GM19238 (cell line): Measurements from ENCODE around the gene SMAP1.

ENCODE experiments used
- DNase-seq: peaks from one replicate; pipeline ENCODE4 v3.0.0; 2011; ENCODE audit warnings: low spot score; ENCODE audit not compliant: insufficient read length

The SMAP1 gene

DNA sequence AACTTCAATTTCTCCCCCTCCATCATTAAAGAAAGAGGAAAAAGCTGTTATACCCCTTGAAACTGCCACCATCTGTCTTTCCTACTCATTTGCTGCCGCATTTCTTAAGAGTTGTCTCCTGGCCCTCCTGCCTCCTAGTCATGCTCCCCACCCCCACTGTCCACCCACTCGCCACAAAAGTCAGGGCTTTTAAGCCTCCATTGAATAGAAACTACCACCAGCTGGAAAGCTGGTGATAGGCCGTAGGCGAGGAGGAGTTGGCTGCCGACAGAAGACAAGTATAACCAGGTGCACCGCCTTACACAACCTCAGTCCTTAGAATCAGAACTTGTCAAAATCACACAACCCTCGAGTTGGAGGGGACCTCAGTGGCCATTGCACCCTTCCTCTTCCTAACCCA lies 221.6 kb downstream of the SMAP1 start:
- no peak for DNase-seq

DNA sequence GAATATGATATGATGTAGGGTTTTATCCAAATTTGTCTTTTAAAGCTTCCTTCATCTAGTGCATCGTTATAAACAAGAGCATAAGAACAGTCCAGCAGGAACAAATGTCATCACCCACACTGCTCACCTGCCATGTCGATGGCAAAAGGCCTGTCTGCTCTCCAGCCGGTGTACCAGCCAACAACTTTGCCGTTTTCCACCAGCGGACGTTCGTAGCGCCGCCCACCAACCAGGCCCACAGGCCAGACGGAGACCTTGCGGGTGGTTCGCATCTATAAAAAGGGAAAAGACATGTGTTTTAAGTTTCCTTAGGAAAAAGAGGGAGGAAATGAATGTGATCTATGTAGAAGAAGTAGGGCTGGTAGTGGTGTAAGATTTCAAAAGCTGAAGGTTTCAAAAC lies 226.3 kb downstream of the SMAP1 start:
- DNase-seq = no peak

DNA sequence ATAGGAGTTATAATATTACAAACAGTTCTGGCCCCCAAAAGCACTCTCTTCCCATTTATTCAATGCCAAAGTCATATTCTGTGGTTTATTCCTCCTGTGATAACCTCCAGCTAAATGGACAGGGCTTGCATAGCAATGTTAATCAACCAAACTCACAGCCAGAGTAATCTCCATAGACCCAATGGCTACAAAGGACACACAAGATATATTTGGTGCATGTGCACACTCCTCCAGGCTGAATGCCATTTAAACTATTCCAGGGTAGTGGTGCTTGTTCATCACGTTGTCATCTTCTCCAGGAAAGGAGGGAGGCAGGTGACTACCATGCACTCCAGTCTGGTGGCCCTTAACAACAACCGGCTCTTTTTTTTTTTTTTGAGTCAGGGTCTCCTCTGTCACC lies 232.4 kb downstream of the SMAP1 start:
- no peak for DNase-seq

DNA sequence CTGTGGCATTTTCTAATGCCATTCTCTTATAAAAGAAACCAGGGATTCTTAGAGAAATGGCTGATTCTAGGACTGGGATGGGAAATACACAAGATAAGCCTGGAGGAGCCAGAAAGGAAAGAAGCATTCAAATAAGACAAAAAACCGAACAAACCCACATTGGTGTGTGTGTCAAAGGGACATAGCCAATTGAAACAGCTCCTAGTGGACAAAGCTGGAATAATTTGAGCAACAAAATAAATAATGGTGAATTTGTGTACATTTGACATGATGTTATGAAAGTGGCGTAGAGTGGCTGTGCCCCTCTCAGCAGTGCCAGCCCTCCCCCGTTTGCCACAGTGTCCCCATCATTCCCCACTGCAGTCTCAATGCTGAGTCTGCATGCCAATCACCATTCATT lies 233.6 kb downstream of the SMAP1 start:
- DNase-seq = no peak

DNA sequence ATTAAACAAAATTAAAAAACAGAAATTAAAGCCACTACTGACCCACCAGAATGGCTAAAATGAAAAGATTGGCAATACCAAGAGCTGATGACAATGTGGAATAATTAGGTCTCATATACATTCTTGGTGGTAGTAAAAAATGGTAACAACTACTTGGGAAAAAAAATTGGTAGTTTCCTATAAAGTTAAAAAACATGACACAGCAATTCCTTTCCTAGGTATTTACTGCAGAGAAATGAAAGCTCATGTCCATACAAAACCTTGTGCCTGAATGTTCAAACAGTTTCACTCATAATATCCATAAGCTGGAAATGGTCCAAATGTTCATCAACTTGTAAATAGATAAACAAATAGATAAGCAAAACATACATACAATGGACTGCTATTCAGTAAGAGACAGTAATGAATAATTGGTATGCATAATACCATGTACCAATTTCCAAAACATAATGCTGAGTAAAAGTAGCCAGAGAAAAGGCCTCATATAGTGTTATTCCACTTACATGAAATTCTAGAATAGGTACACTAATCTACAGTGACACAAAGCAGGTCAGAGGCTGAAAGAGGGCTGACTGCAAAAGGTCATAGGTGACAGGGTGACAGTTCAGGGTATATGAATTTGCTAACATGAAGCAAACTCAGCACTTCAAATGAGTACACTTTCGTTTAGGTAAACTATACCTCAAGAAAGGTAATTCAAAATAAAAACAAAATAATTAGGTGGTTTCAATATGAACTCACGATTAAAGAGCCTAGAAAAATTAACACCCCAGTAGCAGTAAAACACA lies 236.2 kb downstream of the SMAP1 start:
- DNase-seq = no peak

DNA sequence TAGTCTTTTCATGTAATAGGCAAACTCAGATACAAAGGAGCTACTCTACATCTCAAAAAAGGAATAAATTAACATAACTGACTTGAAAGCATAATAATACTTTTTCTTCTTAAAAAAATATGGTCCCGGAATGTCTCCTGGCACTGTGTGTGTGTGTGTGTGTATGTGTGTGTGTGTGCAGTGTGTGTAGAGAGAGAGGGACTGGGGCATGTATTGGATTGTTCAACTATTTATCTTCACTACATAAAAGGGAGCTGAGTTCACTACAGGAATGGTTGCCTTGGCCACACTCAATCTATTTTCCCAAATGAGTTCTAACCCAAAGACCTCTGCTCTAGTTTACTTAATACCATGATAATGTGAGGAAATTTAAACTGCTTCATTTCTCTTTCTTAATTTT lies 238.1 kb downstream of the SMAP1 start:
- no peak for DNase-seq
